Uterus (tissue), 2 donors: ENCODE measurements around the gene CCL23.

Source experiments
- CTCF ChIP-seq, 4 experiments: fragments of 200-600 bp in 2 of 4; fragments of 450-650 bp in 2 of 4; sonication (generic) in 2 of 4; IDR thresholded peaks; one replicate each; pipeline ENCODE4 v1.5.1; 2016 to 2019; ENCODE audit warnings: antibody characterized with exemption in 4 of 4, mild to moderate bottlenecking in 2 of 4, moderate library complexity in 1 of 4
- POLR2A ChIP-seq, 2 donors: fragments of 450-650 bp; IDR thresholded peaks; one replicate each; pipeline ENCODE4 v1.6.1; 2016; ENCODE audit warnings: antibody characterized with exemption in 2 of 2, mild to moderate bottlenecking in 1 of 2, moderate library complexity in 1 of 2

- no peak for TF ChIP-seq POLR2A (IDR thresholded peaks at IDR 0.05)
- no peak for TF ChIP-seq CTCF (IDR thresholded peaks at IDR 0.05)
Measured at GRCh38 chr17:36001862-36002603, 15.7 kb downstream of the CCL23 start.
